HG02610 (cell line): ENCODE results near the gene LLGL2.

Experiments
- ATAC-seq: cut with Tn5 transposase; IDR thresholded peaks from one replicate; pipeline ENCODE4 v1.9.1; 2021; ENCODE audit warnings: mild to moderate bottlenecking, moderate library complexity; ENCODE audit not compliant: unreplicated experiment

Gene LLGL2

GRCh38 chr17:75549246-75550138 is 24.0 kb downstream of the LLGL2 start:
- ATAC-seq = no peak

GRCh38 chr17:75550139-75550465 is 24.6 kb downstream of the LLGL2 start:
- ATAC-seq = no peak

- no peak for ATAC-seq
These were observed 25.8 kb downstream of the LLGL2 start for GRCh38 chr17:75551266-75551665.

GRCh38 chr17:75552425-75553294 is 27.2 kb downstream of the LLGL2 start:
- no peak for ATAC-seq

GRCh38 chr17:75553295-75554110 is 28.0 kb downstream of the LLGL2 start:
- ATAC-seq = no peak

- ATAC-seq = no peak
These were observed 30.2 kb downstream of the LLGL2 start for GRCh38 chr17:75555679-75556153.

- ATAC-seq = no peak
These were observed 31.8 kb downstream of the LLGL2 start for GRCh38 chr17:75557075-75557851.

GRCh38 chr17:75557852-75558665 is 32.6 kb downstream of the LLGL2 start:
- no peak for ATAC-seq

- ATAC-seq = no peak
These were observed 33.4 kb downstream of the LLGL2 start for GRCh38 chr17:75558666-75559530.

- ATAC-seq = no peak
These were observed 34.5 kb downstream of the LLGL2 start for GRCh38 chr17:75559958-75560533.

GRCh38 chr17:75561927-75562603 is 36.6 kb downstream of the LLGL2 start:
- ATAC-seq = no peak

- ATAC-seq = no peak
These were observed 37.7 kb downstream of the LLGL2 start for GRCh38 chr17:75563063-75563758.

- ATAC-seq = no peak
These were observed 38.7 kb downstream of the LLGL2 start for GRCh38 chr17:75564195-75564594.

- ATAC-seq = no peak
These were observed 39.6 kb downstream of the LLGL2 start for GRCh38 chr17:75565066-75565465.

- no peak for ATAC-seq
These were observed 40.1 kb downstream of the LLGL2 start for GRCh38 chr17:75565618-75566017.

- no peak for ATAC-seq
These were observed 40.9 kb downstream of the LLGL2 start for GRCh38 chr17:75566416-75566815.

GRCh38 chr17:75566834-75567233 is 41.3 kb downstream of the LLGL2 start:
- ATAC-seq = no peak
